ENCODE results near the gene CDCP1. TPM values are rescaled to one million over a fixed set of nuclear protein-coding genes. Genes with fewer than 3 reads are reported as not detected.
"Not testable (repeated sequence)": the region's sequence is repeated elsewhere in the genome, so short reads cannot be mapped to it uniquely, and the experiment has no call there.

CDCP1 gene
- total RNA-seq, 1 donor, result 14.0 TPM

DNA sequence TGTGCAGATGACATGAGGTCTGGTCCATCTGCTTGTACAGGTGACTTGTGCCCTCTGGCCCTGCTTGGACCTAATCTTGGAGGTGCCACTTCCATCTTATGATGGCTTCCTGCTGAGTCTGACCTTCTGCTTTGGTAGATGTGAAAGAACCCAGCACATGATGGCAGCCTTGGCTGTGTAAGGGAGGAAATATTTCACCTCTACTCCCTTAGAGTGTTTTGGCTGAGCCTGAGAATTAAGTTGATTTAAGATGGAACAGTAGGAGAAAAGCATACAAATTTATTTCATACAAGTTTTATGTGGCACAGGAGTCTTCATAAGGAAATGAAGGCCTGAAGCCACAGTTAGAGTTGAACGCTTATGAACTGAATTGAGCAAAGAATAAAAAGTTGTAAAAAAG, 27.6 kb upstream of the CDCP1 start:
- no peak for DNase-seq (ENCODE audit: low read depth in 2 of 3, low spot score in 2 of 3)

- DNase-seq (ENCODE audit: low read depth in 2 of 3, low spot score in 2 of 3), result no peak
These were observed 25.1 kb upstream of the CDCP1 start for GRCh38 chr3:45171283-45171682.

GRCh38 chr3:45170096-45170495, 23.9 kb upstream of the CDCP1 start:
- DNase-seq (ENCODE audit: low read depth in 2 of 3, low spot score in 2 of 3), result no peak

DNA sequence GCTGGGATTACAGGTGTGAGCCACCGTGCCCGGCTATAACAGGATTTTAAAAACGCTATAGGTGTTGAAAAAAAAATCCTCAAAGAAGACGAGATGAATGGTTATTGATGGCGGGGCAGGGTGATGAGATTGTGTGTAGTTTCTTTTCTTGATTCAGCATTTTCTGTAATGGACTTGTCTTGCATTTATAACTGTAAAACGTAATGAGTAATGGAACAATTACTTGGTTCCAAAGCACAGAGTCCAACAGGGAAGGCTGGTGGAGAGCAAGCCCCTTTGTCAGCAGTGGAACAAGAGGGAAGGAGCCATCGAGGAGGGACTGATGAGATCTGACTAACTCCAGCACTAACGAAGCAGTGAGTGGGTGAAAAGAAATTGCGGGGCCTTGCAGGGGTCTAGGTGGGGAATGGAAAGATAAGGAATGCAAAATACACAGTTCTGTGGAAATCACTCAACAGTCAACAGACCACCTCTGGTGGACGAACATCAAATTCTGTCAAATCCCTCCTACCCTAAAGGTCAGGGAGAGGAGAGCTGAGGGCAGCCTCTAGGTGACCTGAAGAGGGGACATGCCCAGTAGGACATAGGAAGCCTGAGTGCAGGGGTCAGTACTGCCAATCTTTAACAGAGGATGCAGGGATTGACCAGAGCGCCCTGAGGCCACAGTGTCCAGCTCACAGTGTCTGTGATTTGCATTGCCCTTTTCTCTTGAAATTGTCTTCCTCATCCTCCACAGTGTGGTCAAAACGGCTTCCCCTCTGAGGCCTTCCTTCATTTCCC, 23.1 kb upstream of the CDCP1 start:
- DNase-seq (ENCODE audit: low read depth in 2 of 3, low spot score in 2 of 3), result no peak

- no peak for DNase-seq (ENCODE audit: low read depth in 2 of 3, low spot score in 2 of 3)
These were observed 22.3 kb upstream of the CDCP1 start for GRCh38 chr3:45168451-45168850.

DNA sequence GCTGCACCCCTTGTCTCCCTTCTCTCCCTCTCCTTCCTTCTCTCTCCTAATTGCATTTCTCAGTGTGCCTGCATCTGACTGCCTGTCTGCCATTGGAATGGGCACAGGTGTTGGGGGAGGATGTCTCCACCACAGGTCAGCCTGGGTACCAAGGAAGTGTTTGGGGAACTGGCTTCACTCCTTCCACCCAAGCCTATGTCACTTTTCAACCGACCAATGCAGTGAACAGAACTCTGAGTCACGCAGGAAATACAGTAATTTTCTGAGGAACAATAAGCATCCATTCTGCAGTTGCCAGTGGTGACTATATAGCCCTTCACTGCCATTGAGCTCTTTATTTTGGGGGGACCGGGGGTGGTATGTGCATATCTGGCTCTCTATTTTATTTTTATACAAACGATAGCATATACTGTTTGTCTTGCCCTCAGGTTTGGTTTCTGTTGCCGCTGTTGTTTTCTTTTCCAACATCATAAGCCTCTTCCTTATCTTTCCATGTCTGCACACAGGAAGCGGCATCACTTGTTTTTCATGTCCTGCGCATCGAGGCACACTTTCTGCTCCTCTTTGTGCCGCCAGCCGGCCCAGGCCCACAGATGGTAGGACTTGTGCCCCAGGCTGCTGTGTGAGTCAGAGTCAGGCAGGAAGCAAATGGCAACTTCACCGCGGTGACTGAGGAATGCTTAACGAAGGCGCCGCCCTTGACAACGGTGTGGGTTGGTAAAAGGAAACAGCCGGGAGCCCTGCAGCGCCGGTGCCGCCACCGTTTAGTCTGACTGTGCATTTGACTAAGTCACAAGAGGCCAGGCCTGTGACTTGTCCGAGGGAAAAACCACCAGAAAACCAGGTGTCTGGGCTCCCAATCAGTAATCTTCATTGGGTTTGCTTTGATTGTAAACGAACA, 21.1 kb upstream of the CDCP1 start:
- peak; percentile 49 to 98 (median 96) for DNase-seq (ENCODE audit: low read depth in 2 of 3, low spot score in 2 of 3)

- no peak for DNase-seq (ENCODE audit: low read depth in 2 of 3, low spot score in 2 of 3)
These were observed 20.2 kb upstream of the CDCP1 start for GRCh38 chr3:45166321-45166879.

DNA sequence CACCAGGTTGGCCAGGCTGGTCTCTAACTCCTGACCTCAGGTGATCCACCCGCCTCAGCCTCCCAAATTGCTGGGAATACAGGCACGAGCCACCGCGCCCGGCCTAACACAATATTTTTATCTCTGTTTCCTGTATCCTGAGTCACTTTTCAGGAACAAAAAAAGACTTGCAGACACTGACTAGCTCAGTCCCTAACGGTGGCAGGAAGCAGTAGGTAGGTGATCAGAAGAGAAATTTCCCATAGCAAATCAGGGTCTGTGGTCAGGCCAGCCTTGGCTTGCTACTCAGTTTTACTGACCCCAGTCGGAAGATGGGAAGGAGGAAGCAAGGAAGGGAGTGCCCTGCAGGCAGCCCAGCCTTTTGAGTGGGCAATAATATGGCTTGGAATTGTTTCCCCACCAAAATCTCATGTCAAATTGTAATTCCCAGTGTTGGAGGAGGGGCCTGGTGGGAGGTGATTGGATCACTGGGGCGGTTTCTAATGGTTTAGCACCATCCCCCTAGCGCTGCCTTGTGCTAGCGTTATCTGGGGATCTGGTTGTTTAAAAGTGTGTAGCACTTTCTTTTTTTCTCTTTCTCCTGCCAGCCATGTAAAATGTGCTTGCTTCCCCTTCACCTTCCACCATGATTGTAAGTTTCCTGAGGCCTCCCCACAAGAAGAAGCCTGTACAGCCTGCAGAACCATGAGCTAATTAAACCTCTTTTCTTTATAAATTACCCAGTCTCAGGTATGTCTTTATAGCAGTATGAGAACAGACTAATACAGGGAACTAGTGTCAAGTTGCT, 19.5 kb upstream of the CDCP1 start:
- DNase-seq (ENCODE audit: low read depth in 2 of 3, low spot score in 2 of 3), result no peak

DNA sequence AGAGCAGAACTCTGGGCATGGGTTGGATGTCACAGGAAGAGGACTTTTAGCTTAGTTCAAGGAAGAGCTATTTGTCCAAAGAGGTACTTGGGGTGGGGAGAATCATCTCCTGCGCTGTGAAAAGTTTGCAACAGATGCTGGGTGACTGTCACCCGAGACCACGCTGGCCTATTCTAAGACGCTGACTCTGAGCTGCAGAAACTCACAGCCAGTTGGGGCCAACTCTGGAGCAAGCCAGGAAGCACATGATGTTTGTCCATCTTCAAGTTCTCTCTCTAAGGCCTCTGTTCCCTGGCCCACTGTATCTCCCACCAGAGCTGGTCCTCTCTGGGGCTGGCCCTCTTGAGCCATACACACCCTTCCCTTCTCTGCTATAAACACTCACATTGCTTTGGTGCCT, 17.9 kb upstream of the CDCP1 start:
- no peak for DNase-seq (ENCODE audit: low read depth in 2 of 3, low spot score in 2 of 3)

- no peak for DNase-seq (ENCODE audit: low read depth in 2 of 3, low spot score in 2 of 3)
These were observed 17.3 kb upstream of the CDCP1 start for GRCh38 chr3:45163481-45163880.

GRCh38 chr3:45154641-45155147, 8.5 kb upstream of the CDCP1 start:
- DNase-seq (ENCODE audit: low read depth in 2 of 3, low spot score in 2 of 3), result no peak

- DNase-seq (ENCODE audit: low read depth in 2 of 3, low spot score in 2 of 3), result no peak
These were observed 7.7 kb upstream of the CDCP1 start for GRCh38 chr3:45153658-45154437.

- no peak for DNase-seq (ENCODE audit: low read depth in 2 of 3, low spot score in 2 of 3)
These were observed 6.1 kb upstream of the CDCP1 start for GRCh38 chr3:45152307-45152706.

- DNase-seq (ENCODE audit: low read depth in 2 of 3, low spot score in 2 of 3), result no peak
These were observed 4.9 kb upstream of the CDCP1 start for GRCh38 chr3:45151100-45151499.

- no peak for DNase-seq (ENCODE audit: low read depth in 2 of 3, low spot score in 2 of 3)
These were observed 2.7 kb upstream of the CDCP1 start for GRCh38 chr3:45148921-45149320.

GRCh38 chr3:45145223-45145622, 955 bp downstream of the CDCP1 start:
- DNase-seq (ENCODE audit: low read depth in 2 of 3, low spot score in 2 of 3), result peak in 1 of 3 donors; percentile 20

GRCh38 chr3:45143673-45144671, 2.2 kb downstream of the CDCP1 start:
- peak in 2 of 3 donors; percentile 57 to 83 for DNase-seq (ENCODE audit: low read depth in 2 of 3, low spot score in 2 of 3)

DNA sequence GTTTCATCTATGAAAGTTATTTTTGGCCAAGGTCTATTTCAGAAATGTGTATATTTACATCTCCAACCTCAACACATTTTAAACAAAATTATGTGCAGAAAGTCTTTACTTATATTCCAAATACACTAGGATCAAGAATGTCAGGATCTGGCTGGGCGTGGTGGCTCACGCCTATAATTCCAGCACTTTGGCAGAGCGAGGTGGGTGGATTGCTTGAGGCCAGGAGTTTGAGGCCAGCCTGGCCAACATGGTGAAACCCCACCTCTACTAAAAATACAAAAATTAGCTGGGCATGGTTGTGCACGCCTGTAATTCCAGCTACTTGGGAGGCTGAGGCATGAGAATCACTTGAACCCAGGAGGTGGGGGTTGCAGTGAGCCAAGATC, 5.4 kb downstream of the CDCP1 start:
- not testable (repeated sequence) for DNase-seq (ENCODE audit: low read depth in 2 of 3, low spot score in 2 of 3)
